ENCODE results near the gene ZHX3. TPM values are rescaled to one million over a fixed set of nuclear protein-coding genes. Genes with fewer than 3 reads are reported as not detected.
A peak's percentile ranks its signal among the peaks of the same experiment; 100 is the strongest.

ZHX3 gene
- total and polyA plus RNA-seq, 2 of the 13 experiments (the other 11 are each of a cell fraction or from before 2014, with no cell fraction given): 8.4 to 11.7 TPM

DNA sequence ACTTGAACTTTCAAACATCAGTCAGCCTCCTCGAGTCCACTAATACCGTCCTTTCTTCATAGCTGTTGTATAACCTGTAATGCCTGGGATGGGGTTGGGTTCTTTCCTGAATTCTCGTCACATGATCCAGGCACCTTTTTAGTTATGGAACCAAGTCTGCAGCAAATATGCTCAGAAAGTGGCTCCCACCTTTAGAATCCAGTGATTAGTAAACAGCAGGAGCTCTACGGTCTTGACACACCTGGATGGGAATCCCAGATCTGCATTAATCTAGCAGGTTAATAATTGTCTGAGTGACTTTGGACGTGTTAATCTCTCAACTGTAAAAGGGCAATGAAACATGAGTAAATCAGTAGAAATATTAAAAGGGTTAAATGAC lies 729 bp upstream of the ZHX3 start (continued):
- no peak for TF ChIP-seq ARID3A (IDR thresholded peaks at IDR 0.05; ENCODE audit: low read depth, low read length)
- TF ChIP-seq, protein P1, sequence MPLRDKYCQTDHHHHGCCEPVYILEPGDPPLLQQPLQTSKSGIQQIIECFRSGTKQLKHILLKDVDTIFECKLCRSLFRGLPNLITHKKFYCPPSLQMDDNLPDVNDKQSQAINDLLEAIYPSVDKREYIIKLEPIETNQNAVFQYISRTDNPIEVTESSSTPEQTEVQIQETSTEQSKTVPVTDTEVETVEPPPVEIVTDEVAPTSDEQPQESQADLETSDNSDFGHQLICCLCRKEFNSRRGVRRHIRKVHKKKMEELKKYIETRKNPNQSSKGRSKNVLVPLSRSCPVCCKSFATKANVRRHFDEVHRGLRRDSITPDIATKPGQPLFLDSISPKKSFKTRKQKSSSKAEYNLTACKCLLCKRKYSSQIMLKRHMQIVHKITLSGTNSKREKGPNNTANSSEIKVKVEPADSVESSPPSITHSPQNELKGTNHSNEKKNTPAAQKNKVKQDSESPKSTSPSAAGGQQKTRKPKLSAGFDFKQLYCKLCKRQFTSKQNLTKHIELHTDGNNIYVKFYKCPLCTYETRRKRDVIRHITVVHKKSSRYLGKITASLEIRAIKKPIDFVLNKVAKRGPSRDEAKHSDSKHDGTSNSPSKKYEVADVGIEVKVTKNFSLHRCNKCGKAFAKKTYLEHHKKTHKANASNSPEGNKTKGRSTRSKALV (CRISPR knock-in tag; IDR thresholded peaks at IDR 0.05): peak; percentile 71; the same call in 1 of the 2 replicates
- TF ChIP-seq TBP (CRISPR knock-in tag; IDR thresholded peaks at IDR 0.05): no peak
- peak; percentile 90 for TF ChIP-seq ZNF264 (CRISPR knock-in tag; IDR thresholded peaks at IDR 0.05)
- no peak for TF ChIP-seq PATZ1 (CRISPR knock-in tag; IDR thresholded peaks at IDR 0.05)
- TF ChIP-seq HDAC1 (CRISPR knock-in tag; IDR thresholded peaks at IDR 0.05): peak; percentile 32; the same call in 1 of the 2 replicates
- TF ChIP-seq AHDC1 (CRISPR knock-in tag; IDR thresholded peaks at IDR 0.05; ENCODE audit: borderline replicate concordance): peak; percentile 51; the same call in 1 of the 2 replicates
- no peak for TF ChIP-seq ZFP91 (CRISPR knock-in tag; IDR thresholded peaks at IDR 0.05; ENCODE audit: borderline replicate concordance)
- no peak for TF ChIP-seq MYC (CRISPR knock-in tag; IDR thresholded peaks at IDR 0.05; ENCODE audit: borderline replicate concordance)
- no peak for TF ChIP-seq ZNF335 (CRISPR knock-in tag; IDR thresholded peaks at IDR 0.05)
- TF ChIP-seq SKI (IDR thresholded peaks at IDR 0.05; ENCODE audit: partially characterized antibody): no peak
- TF ChIP-seq, protein P2, sequence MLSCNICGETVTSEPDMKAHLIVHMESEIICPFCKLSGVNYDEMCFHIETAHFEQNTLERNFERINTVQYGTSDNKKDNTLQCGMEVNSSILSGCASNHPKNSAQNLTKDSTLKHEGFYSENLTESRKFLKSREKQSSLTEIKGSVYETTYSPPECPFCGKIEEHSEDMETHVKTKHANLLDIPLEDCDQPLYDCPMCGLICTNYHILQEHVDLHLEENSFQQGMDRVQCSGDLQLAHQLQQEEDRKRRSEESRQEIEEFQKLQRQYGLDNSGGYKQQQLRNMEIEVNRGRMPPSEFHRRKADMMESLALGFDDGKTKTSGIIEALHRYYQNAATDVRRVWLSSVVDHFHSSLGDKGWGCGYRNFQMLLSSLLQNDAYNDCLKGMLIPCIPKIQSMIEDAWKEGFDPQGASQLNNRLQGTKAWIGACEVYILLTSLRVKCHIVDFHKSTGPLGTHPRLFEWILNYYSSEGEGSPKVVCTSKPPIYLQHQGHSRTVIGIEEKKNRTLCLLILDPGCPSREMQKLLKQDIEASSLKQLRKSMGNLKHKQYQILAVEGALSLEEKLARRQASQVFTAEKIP (CRISPR knock-in tag; IDR thresholded peaks at IDR 0.05; ENCODE audit: borderline replicate concordance): no peak
- no peak for TF ChIP-seq NAIF1 (CRISPR knock-in tag; IDR thresholded peaks at IDR 0.05; ENCODE audit: borderline replicate concordance)
- TF ChIP-seq DNMT1 (CRISPR knock-in tag; IDR thresholded peaks at IDR 0.05): no peak
